GM12878 (cell line): Measurements from ENCODE around the gene TIMP2. TPM values are rescaled to one million over a fixed set of nuclear protein-coding genes. Genes with fewer than 3 reads are reported as not detected.

ENCODE experiments used
- BACH1 ChIP-seq: fragments of 450-650 bp; IDR thresholded peaks from 2 replicates; pipeline ENCODE4 v1.6.1; 2017; ENCODE audit warnings: mild to moderate bottlenecking, borderline replicate concordance
- BCL11A ChIP-seq: IDR thresholded peaks from 2 replicates; pipeline ENCODE4 v1.6.1; 2011; ENCODE audit warnings: low read depth, low read length
- BMI1 ChIP-seq: fragments of 450-650 bp; IDR thresholded peaks from 2 replicates; pipeline ENCODE4 v1.6.1; 2016; ENCODE audit warnings: mild to moderate bottlenecking, moderate library complexity, borderline replicate concordance
- CUX1 ChIP-seq: IDR thresholded peaks from 2 replicates; pipeline ENCODE4 v1.6.1; 2012; ENCODE audit warnings: improper control_type of control experiment, low read depth, low read length; ENCODE audit not compliant: insufficient replicate concordance
- JUND ChIP-seq: IDR thresholded peaks from 2 replicates; pipeline ENCODE4 v1.6.1; 2012; ENCODE audit warnings: low read depth, mild to moderate bottlenecking, low read length, improper control_type of control experiment, moderate library complexity
- RBBP5 ChIP-seq: fragments of 200-600 bp; sonication (generic); conservative IDR thresholded peaks from 2 replicates; pipeline ENCODE4 v1.6.1; 2016
- SIN3A ChIP-seq: IDR thresholded peaks from 2 replicates; pipeline ENCODE4 v1.6.1; 2012; ENCODE audit warnings: low read depth, low read length, improper control_type of control experiment
- SKIL ChIP-seq: fragments of 450-650 bp; IDR thresholded peaks from 2 replicates; pipeline ENCODE4 v1.6.1; 2017; ENCODE audit warnings: mild to moderate bottlenecking, low read depth, inconsistent platforms; ENCODE audit not compliant: poor library complexity, severe bottlenecking
- polyA plus RNA-seq, 11 experiments: library from polyadenylated mRNA; depleted of rRNA in 4 of 11; unstranded in 6 of 11; stranded (reverse) in 5 of 11; fragments of >200 nt; fragmentation: Nextera tagmentation in 4 of 11; fragmentation: Illumina TruSeq in 1 of 11; extraction: Ambion mirVana in 4 of 11; extraction: Trizol in 1 of 11; gene quantifications; 1 replicate in 1 of 11; 2 replicates in 10 of 11; pipeline versions ENCODE4 v1.2.1 to v1.2.3, GENCODE V29; 2011 to 2016; ENCODE audit warnings: inconsistent platforms in 2 of 11, missing spikeins in 2 of 11, low read depth in 1 of 11
- total RNA-seq, 4 experiments: library from RNA; depleted of rRNA in 3 of 4; stranded (reverse); fragments of >200 nt in 3 of 4; fragmentation: Illumina TruSeq in 1 of 4; extraction: Trizol in 1 of 4; gene quantifications; 2 replicates each; pipeline versions ENCODE4 v1.2.1 to v1.2.3, GENCODE V29; 2013 to 2021

The TIMP2 gene
- total and polyA plus RNA-seq, 10 of the 15 experiments (the other 5 are each of a cell fraction or from before 2014, with no cell fraction given), result 0.03 to 0.41 (median 0.04) TPM; not detected in 7

- no peak for TF ChIP-seq CUX1
- no peak for TF ChIP-seq BCL11A
- TF ChIP-seq SIN3A, result no peak
- TF ChIP-seq JUND, result no peak
- no peak for TF ChIP-seq BACH1
- no peak for TF ChIP-seq SKIL
- no peak for TF ChIP-seq BMI1
- no peak for TF ChIP-seq RBBP5
- TF ChIP-seq, all 136 proteins: peak for 0
Observed at GRCh38 chr17:78826421-78826820, 98.8 kb downstream of the TIMP2 start (continued).
